Measurements from ENCODE around the gene SERPINA12.
A peak's percentile ranks its signal among the peaks of the same experiment; 100 is the strongest.
"Not testable (repeated sequence)": the region's sequence is repeated elsewhere in the genome, so short reads cannot be mapped to it uniquely, and the experiment has no call there.

Gene SERPINA12

DNA sequence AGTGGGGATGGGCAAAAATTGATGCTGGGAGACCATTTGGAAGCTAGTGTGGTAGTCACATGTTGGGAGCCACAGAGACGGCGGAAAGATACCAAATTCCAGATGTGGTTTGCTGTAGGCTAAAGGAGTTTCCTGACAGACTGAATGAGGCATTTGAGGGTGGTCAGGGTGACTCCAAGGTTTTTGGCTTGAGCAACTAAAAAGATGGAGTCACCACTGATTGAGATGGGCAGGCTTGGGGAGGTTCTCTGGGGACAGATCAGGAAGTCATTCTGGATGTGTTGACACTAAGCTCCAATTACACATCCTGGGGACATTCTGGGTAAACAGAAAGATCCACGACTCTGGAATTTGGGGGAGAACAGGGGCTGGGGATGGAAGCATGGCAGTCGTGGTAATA, 17.8 kb downstream of the SERPINA12 start:
- no peaks in the 10 kb centered on the region for H3K36me3 ChIP-seq (ENCODE audit: control insufficient read depth in 2 of 2, insufficient read depth in 2 of 2, low read length in 2 of 2)
- peaks cover 11 to 13% of the 10 kb centered on the region in 2 donors for H3K27me3 ChIP-seq (ENCODE audit: control insufficient read depth in 1 of 2, insufficient read depth in 2 of 2, low read length in 2 of 2)
- H3K27ac ChIP-seq (ENCODE audit: low read length), result no peak overlapping the region
- H3K4me3 ChIP-seq (ENCODE audit: low read length in 2 of 2), result no peak overlapping the region
- peaks cover 1% of the 10 kb centered on the region for H3K4me1 ChIP-seq (ENCODE audit: control insufficient read depth, insufficient read depth, low read length)
- no peak overlapping the region for H3K9ac ChIP-seq (ENCODE audit: low read length in 2 of 2)
- H3K9me3 ChIP-seq (ENCODE audit: control insufficient read depth in 2 of 2, low read length in 2 of 2), result no peaks in the 10 kb centered on the region

DNA sequence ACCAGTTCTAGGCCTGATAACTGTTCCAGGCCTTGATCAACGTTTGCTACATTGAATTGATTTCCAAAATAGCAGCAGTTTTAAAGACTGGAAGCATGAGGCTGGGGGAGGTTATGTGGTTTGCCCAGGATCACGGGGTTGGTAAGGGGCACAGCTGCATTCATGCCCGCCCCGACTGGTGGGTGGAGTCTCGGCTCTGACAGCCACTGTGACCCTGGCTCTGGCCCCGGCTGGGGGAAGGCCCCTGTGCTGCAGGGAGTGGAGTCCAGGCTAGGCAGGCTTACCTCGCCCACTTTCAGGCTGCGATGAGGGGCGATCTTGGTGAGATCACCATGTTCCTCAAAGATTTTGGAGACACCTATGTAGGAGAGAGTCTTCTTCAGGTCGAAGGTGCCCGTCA, 19.9 kb downstream of the SERPINA12 start:
- H3K4me3 ChIP-seq (ENCODE audit: low read length in 2 of 2), result no peak overlapping the region
- H3K9me3 ChIP-seq (ENCODE audit: control insufficient read depth in 2 of 2, low read length in 2 of 2), result no peaks in the 10 kb centered on the region
- H3K36me3 ChIP-seq (ENCODE audit: control insufficient read depth in 2 of 2, insufficient read depth in 2 of 2, low read length in 2 of 2), result no peaks in the 10 kb centered on the region
- peaks cover 18 to 23% of the 10 kb centered on the region in 2 donors for H3K27me3 ChIP-seq (ENCODE audit: control insufficient read depth in 1 of 2, insufficient read depth in 2 of 2, low read length in 2 of 2)
- H3K9ac ChIP-seq (ENCODE audit: low read length in 2 of 2), result no peak overlapping the region
- H3K4me1 ChIP-seq (ENCODE audit: control insufficient read depth, insufficient read depth, low read length), result peaks cover 7% of the 10 kb centered on the region
- H3K27ac ChIP-seq (ENCODE audit: low read length), result no peak overlapping the region

DNA sequence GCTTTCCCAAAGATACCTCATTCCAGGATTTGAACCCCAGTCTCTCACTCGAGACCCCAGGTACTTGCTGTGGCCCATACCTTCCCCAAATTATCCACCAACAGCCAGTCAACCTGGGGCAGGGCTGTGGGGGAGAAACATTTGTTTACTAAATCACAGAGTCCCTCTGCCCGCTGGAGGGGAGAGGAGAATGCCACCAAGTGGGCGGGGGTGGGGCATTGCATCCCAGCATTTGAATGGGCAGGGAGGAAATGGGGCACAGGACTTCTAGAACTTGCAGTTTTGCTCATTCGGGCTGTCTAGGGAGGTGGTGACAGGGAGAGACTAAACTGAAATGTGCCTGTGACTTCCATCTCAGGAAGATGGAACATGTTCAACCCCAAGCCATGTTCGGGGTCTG, 22.4 kb downstream of the SERPINA12 start:
- Histone ChIP-seq H3K9me3 (ENCODE audit: control insufficient read depth in 2 of 2, low read length in 2 of 2) (no peaks in the 10 kb centered on the region), H3K9ac (ENCODE audit: low read length in 2 of 2) (no peak overlapping the region), H3K27ac (ENCODE audit: low read length) (no peak overlapping the region), H3K36me3 (ENCODE audit: control insufficient read depth in 2 of 2, insufficient read depth in 2 of 2, low read length in 2 of 2) (no peaks in the 10 kb centered on the region), H3K27me3 (ENCODE audit: control insufficient read depth in 1 of 2, insufficient read depth in 2 of 2, low read length in 2 of 2) (peaks cover 16 to 23% of the 10 kb centered on the region in 2 donors), H3K4me1 (ENCODE audit: control insufficient read depth, insufficient read depth, low read length) (peaks cover 7% of the 10 kb centered on the region), H3K4me3 (ENCODE audit: low read length in 2 of 2) (peak overlapping the region in 1 of 2 donors; percentile 47)

DNA sequence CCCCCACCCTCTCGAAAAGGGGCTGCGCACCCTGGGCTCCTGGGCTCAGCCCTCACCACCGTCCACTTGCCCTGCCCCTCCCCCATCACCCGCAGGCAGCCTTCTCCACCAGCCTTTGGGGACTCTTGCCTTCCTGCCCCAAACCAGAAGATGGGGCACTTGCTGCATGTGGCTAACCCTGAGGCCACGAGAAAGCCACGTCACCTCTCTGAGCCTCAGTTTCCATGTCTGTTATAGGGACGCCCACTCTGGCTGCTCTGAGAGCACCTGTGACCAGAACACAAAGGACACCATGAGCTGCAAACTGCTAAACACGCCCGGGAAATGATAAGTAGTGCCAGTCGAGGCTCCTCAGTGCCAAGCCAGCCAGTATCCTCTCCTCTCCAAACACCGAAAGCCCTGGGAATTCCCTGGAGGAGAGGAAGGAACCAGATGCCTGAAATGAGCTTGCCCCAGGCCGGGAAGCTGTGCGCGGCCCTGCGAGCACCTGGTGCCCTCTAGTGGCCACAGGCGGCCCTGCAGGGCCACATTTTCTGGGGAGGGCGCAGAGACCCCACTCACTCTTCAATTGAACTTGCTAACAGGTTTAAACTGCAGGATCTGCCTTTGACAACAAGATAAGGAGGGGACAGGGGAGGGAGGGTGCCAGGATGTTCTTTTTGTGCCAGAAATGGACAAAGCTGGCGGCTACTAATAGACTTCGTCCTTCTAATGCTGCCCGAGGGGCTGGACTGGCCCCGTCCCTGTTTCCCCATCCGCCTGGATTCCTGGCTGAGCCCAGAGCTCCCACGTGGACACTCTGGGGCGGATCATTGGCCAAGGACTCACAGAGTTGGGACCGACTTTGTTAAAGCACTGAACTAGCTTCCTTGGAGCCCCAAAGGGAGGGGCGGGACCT, 23.1 kb downstream of the SERPINA12 start:
- Histone ChIP-seq H3K4me1 (ENCODE audit: control insufficient read depth, insufficient read depth, low read length) (peaks cover 7% of the 10 kb centered on the region), H3K9me3 (ENCODE audit: control insufficient read depth in 2 of 2, low read length in 2 of 2) (no peaks in the 10 kb centered on the region), H3K9ac (ENCODE audit: low read length in 2 of 2) (no peak overlapping the region), H3K27ac (ENCODE audit: low read length) (no peak overlapping the region), H3K36me3 (ENCODE audit: control insufficient read depth in 2 of 2, insufficient read depth in 2 of 2, low read length in 2 of 2) (no peaks in the 10 kb centered on the region), H3K4me3 (ENCODE audit: low read length in 2 of 2) (peak overlapping the region; percentile 25 to 47), H3K27me3 (ENCODE audit: control insufficient read depth in 1 of 2, insufficient read depth in 2 of 2, low read length in 2 of 2) (peaks cover 16 to 23% of the 10 kb centered on the region in 2 donors)

DNA sequence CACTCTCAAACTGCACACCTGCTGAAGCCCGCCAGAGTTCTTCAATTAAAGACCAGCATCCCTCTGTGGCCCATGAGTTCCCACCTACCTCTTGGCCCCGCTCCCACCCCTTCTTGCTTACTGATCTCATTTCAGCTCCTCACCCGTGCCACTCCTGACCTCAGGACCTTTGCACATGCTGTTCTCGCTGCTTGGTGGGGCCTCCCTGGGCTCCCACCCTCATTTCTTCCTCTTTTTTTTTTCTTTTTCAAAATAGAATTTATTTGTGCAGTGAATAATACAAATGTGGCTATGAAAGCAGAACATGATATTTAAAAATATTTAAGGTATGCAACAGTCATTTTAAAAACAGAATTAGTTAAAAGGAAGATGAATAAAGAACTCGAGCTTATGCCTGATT, 24.8 kb downstream of the SERPINA12 start:
- no peak overlapping the region for H3K9ac ChIP-seq (ENCODE audit: low read length in 2 of 2)
- no peaks in the 10 kb centered on the region for H3K36me3 ChIP-seq (ENCODE audit: control insufficient read depth in 2 of 2, insufficient read depth in 2 of 2, low read length in 2 of 2)
- H3K9me3 ChIP-seq (ENCODE audit: control insufficient read depth in 2 of 2, low read length in 2 of 2), result peaks cover 3 to 9% of the 10 kb centered on the region in 2 donors
- peaks cover 16 to 23% of the 10 kb centered on the region in 2 donors for H3K27me3 ChIP-seq (ENCODE audit: control insufficient read depth in 1 of 2, insufficient read depth in 2 of 2, low read length in 2 of 2)
- H3K4me3 ChIP-seq (ENCODE audit: low read length in 2 of 2), result no peak overlapping the region
- H3K4me1 ChIP-seq (ENCODE audit: control insufficient read depth, insufficient read depth, low read length), result peaks cover 7% of the 10 kb centered on the region
- H3K27ac ChIP-seq (ENCODE audit: low read length), result no peak overlapping the region

DNA sequence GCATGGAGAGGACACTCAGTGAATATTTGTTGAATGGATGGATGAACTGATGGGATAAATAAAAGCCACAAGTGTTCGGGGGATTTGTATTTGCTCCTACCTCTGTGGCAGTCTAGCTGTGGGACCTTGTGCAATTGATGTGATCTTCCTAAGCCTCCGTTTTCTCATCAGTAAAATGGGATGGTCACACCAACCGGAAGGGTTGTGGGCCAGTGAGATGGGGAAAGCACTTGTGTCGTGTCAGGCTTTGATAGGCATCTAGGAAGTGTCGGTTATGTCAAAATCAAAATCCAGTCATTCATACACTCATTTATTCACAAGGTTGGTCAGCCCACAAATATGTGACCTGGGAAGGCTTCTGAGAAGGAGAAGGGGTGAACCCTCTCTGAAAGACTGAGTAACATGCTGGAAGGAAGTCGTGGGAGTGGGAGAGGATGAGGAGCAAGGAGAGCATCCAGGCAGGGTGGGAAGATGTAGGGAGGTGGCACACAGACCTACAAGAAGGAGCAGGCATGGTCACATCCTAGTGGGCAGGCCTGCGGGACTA, 25.5 kb downstream of the SERPINA12 start:
- no peak overlapping the region for H3K4me3 ChIP-seq (ENCODE audit: low read length in 2 of 2)
- H3K4me1 ChIP-seq (ENCODE audit: control insufficient read depth, insufficient read depth, low read length), result peaks cover 7% of the 10 kb centered on the region
- H3K9me3 ChIP-seq (ENCODE audit: control insufficient read depth in 2 of 2, low read length in 2 of 2), result peaks cover 10 to 16% of the 10 kb centered on the region in 2 donors
- no peak overlapping the region for H3K27ac ChIP-seq (ENCODE audit: low read length)
- peaks cover 16 to 23% of the 10 kb centered on the region in 2 donors for H3K27me3 ChIP-seq (ENCODE audit: control insufficient read depth in 1 of 2, insufficient read depth in 2 of 2, low read length in 2 of 2)
- H3K36me3 ChIP-seq (ENCODE audit: control insufficient read depth in 2 of 2, insufficient read depth in 2 of 2, low read length in 2 of 2), result no peaks in the 10 kb centered on the region
- no peak overlapping the region for H3K9ac ChIP-seq (ENCODE audit: low read length in 2 of 2)

DNA sequence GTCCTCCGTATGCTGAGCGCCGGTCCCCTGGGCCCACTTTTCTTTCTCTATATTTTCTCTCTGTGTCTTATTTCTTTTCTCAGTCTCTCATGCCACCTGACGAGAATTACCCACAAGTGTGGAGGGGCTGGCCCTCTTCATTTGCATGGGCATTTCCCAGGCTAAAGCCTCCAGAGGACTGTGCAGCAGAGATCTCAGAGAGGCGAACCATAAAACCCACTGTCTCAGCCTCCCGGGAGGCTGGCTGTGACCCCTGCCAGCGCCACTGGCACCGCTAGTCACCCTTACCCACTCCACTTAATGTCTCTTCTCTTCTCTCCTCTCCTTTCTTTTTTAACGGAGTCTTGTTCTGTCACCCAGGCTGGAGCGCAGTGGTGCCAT, 26.2 kb downstream of the SERPINA12 start:
- Histone ChIP-seq H3K4me3 (ENCODE audit: low read length in 2 of 2) (no peak overlapping the region), H3K9ac (ENCODE audit: low read length in 2 of 2) (no peak overlapping the region), H3K36me3 (ENCODE audit: control insufficient read depth in 2 of 2, insufficient read depth in 2 of 2, low read length in 2 of 2) (no peaks in the 10 kb centered on the region), H3K27ac (ENCODE audit: low read length) (no peak overlapping the region), H3K9me3 (ENCODE audit: control insufficient read depth in 2 of 2, low read length in 2 of 2) (peaks cover 12 to 18% of the 10 kb centered on the region in 2 donors), H3K4me1 (ENCODE audit: control insufficient read depth, insufficient read depth, low read length) (peaks cover 7% of the 10 kb centered on the region), H3K27me3 (ENCODE audit: control insufficient read depth in 1 of 2, insufficient read depth in 2 of 2, low read length in 2 of 2) (peaks cover 16 to 23% of the 10 kb centered on the region in 2 donors)

DNA sequence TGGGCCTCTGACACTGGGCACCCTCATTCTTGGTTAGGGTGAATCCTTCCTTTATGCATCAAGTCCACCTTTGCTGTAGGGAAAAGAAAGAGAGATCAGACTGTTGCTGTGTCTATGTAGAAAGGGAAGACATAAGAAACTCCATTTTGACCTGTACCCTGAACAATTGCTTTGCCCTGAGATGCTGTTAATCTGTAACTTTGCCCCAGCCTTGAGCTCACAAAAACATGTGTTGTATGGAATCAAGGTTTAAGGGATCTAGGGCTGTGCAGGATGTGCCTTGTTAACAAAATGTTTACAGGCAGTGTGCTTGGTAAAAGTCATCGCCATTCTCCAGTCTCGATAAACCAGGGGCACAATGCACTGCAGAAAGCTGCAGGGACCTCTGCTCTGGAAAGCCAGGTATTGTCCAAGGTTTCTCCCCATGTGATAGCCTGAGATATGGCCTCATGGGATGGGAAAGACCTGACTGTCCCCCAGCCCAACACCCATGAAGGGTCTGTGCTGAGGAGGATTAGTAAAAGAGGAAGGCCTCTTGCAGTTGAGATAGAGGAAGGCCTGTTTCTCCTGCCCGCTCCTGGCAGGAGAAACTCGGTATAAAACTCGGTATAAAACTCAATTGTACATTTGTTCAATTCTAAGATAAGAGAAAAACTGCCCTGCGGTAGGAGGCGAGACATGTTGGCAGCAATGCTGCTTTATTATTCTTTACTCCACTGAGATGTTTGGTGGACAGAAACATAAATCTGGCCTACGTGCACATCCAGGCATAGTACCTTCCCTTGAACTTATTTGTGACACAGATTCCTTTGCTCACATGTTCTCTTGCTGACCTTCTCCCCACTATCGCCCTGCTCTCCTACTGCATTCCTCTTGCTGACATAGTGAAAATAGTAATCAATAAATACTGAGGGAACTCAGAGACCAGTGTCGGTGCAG, 26.9 kb downstream of the SERPINA12 start:
- peaks cover 13 to 21% of the 10 kb centered on the region in 2 donors for H3K27me3 ChIP-seq (ENCODE audit: control insufficient read depth in 1 of 2, insufficient read depth in 2 of 2, low read length in 2 of 2)
- H3K4me3 ChIP-seq (ENCODE audit: low read length in 2 of 2); H3K27ac ChIP-seq (ENCODE audit: low read length); H3K4me1 ChIP-seq (ENCODE audit: control insufficient read depth, insufficient read depth, low read length); H3K36me3 ChIP-seq (ENCODE audit: control insufficient read depth in 2 of 2, insufficient read depth in 2 of 2, low read length in 2 of 2); H3K9ac ChIP-seq (ENCODE audit: low read length in 2 of 2): not testable (repeated sequence)
- peaks cover 16 to 18% of the 10 kb centered on the region in 2 donors for H3K9me3 ChIP-seq (ENCODE audit: control insufficient read depth in 2 of 2, low read length in 2 of 2)

DNA sequence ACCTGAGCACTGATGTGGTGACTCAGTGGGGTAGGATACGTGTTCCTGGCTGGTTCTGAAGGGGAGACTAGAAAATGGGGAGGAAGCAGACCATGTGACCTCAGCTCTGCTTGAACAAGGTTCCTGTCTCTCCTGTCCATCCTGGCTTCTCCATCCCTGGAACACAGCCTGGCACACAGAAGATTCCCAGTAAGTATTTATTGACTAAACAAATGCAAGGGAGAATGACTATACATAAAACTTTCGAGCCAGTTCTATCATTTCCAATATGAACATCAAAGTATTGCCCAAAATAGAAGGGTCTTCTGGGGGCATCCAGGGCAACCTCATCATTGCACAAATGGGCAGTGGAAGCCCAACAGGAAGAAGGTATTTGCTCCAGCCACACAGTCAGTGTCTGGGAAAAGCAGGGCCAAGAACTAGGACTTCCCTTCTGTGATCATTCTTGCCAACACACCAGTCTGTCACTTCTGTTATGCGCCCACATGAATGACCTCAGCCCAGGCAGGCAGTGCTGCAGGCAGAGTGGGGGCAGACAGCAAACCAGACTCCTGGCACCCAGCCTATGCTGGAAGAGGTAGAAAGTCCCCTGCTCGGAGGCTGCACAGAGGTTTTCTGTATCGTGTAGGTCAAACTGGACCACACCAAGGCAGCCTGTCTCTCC, 27.7 kb downstream of the SERPINA12 start:
- Histone ChIP-seq H3K27me3 (ENCODE audit: control insufficient read depth in 1 of 2, insufficient read depth in 2 of 2, low read length in 2 of 2) (peaks cover 6 to 13% of the 10 kb centered on the region in 2 donors), H3K4me1 (ENCODE audit: control insufficient read depth, insufficient read depth, low read length) (peaks cover 7% of the 10 kb centered on the region), H3K36me3 (ENCODE audit: control insufficient read depth in 2 of 2, insufficient read depth in 2 of 2, low read length in 2 of 2) (no peaks in the 10 kb centered on the region), H3K9ac (ENCODE audit: low read length in 2 of 2) (no peak overlapping the region), H3K4me3 (ENCODE audit: low read length in 2 of 2) (no peak overlapping the region), H3K9me3 (ENCODE audit: control insufficient read depth in 2 of 2, low read length in 2 of 2) (peaks cover 16 to 18% of the 10 kb centered on the region in 2 donors), H3K27ac (ENCODE audit: low read length) (no peak overlapping the region)

DNA sequence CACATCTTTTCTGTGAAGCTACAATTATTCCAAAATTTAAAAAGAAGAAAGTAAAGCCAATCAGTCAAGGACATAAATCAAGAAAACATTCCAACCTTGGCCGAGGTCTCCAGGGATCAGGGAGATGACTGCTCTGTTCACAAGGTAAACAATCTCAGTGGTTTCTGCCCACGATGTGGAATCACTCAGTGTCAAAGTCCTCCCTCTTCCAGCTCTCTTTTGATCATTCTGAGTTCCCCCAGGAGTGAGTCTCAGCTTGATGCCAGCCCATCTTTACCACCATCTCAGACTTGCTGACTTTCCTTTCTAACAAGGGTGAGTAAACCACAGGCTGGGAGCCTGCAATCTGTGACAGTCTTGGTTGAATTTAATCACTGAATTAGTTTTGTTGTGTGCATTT, 28.5 kb downstream of the SERPINA12 start:
- Histone ChIP-seq H3K27ac (ENCODE audit: low read length) (no peak overlapping the region), H3K27me3 (ENCODE audit: control insufficient read depth in 1 of 2, insufficient read depth in 2 of 2, low read length in 2 of 2) (peaks cover 1 to 5% of the 10 kb centered on the region in 2 donors), H3K9me3 (ENCODE audit: control insufficient read depth in 2 of 2, low read length in 2 of 2) (peaks cover 16 to 21% of the 10 kb centered on the region in 2 donors), H3K36me3 (ENCODE audit: control insufficient read depth in 2 of 2, insufficient read depth in 2 of 2, low read length in 2 of 2) (no peaks in the 10 kb centered on the region), H3K9ac (ENCODE audit: low read length in 2 of 2) (no peak overlapping the region), H3K4me3 (ENCODE audit: low read length in 2 of 2) (no peak overlapping the region), H3K4me1 (ENCODE audit: control insufficient read depth, insufficient read depth, low read length) (peaks cover 1% of the 10 kb centered on the region)
